ENCODE results near the gene PUS10. TPM values are rescaled to one million over a fixed set of nuclear protein-coding genes. Genes with fewer than 3 reads are reported as not detected.
"Not testable (repeated sequence)": the region's sequence is repeated elsewhere in the genome, so short reads cannot be mapped to it uniquely, and the experiment has no call there.

The PUS10 gene
- total and polyA plus RNA-seq, 2 experiments from 2014 or later = 2.2 to 2.5 TPM

- not testable (repeated sequence) for H3K4me2 ChIP-seq, ATAC-seq
Observed at GRCh38 chr2:61012303-61012702, 5.8 kb downstream of the PUS10 start.

GRCh38 chr2:61011678-61012077 lies 6.4 kb downstream of the PUS10 start:
- Mint-ChIP-seq H3K9me3 (no peaks in the 10 kb centered on the region), H3K4me3 (no peak overlapping the region), H3K27ac (no peak overlapping the region), H3K4me1 (peaks cover 6% of the 10 kb centered on the region), H3K27me3 (ENCODE audit: insufficient read depth, low read depth, poor library complexity) (no peaks in the 10 kb centered on the region), H3K36me3 (ENCODE audit: low read depth) (no peaks in the 10 kb centered on the region)
- Histone ChIP-seq H3K36me3 (ENCODE audit: insufficient read depth) (no peaks in the 10 kb centered on the region), H3F3A (replicated peaks; ENCODE audit: low read depth) (no peaks in the 10 kb centered on the region), H3K9me2 (ENCODE audit: insufficient read depth) (no peaks in the 10 kb centered on the region), H3K27ac (ENCODE audit: low read depth) (no peak overlapping the region), H3K4me2 (no peak overlapping the region), H3K27me3 (ENCODE audit: insufficient read depth) (no peaks in the 10 kb centered on the region), H3K4me1 (ENCODE audit: insufficient read depth) (peaks cover 5% of the 10 kb centered on the region; the same call in 1 of the 2 replicates), H3K79me2 (replicated peaks; ENCODE audit: insufficient read depth) (no peaks in the 10 kb centered on the region), H4K20me1 (replicated peaks; ENCODE audit: insufficient read depth) (no peaks in the 10 kb centered on the region), H2AFZ (no peak overlapping the region), H3K4me3 (no peak overlapping the region)
- TF ChIP-seq ZNF462 (CRISPR knock-in tag; IDR thresholded peaks at IDR 0.05) = no peak
- TF ChIP-seq STAT1 (IDR thresholded peaks at IDR 0.05; ENCODE audit: unreplicated experiment) = no peak
- no peak for TF ChIP-seq ZNF331 (CRISPR knock-in tag; IDR thresholded peaks at IDR 0.05; ENCODE audit: low read depth)
- no peak for TF ChIP-seq JUNB (IDR thresholded peaks at IDR 0.05; ENCODE audit: unreplicated experiment)
- TF ChIP-seq REST (IDR thresholded peaks at IDR 0.05; ENCODE audit: unreplicated experiment) = no peak
- no peak for TF ChIP-seq POLR2AphosphoS5 (IDR thresholded peaks at IDR 0.05; ENCODE audit: low read depth)
- TF ChIP-seq ZNF114 (CRISPR knock-in tag; IDR thresholded peaks at IDR 0.05) = no peak
- no peak for TF ChIP-seq ETS1 (IDR thresholded peaks at IDR 0.05)
- no peak for TF ChIP-seq CTCF (conservative IDR thresholded peaks at IDR 0.05; ENCODE audit: low read depth in 2 of 2)
- no peak for TF ChIP-seq EZH2 (IDR thresholded peaks at IDR 0.05; ENCODE audit: low read depth, unreplicated experiment)
- ATAC-seq (no peak), DNase-seq (ENCODE audit: low spot score) (no peak)

More at GRCh38 chr2:61012303-61012702, 5.8 kb downstream of the PUS10 start:
- not testable (repeated sequence) for H2AFZ ChIP-seq; H3K4me3 Mint-ChIP-seq; H3K27me3 ChIP-seq (ENCODE audit: insufficient read depth); H3K36me3 ChIP-seq (ENCODE audit: insufficient read depth); H3K36me3 Mint-ChIP-seq (ENCODE audit: low read depth); H3K27me3 Mint-ChIP-seq (ENCODE audit: insufficient read depth, low read depth, poor library complexity); H3F3A ChIP-seq (replicated peaks; ENCODE audit: low read depth); H3K79me2 ChIP-seq (replicated peaks; ENCODE audit: insufficient read depth); H3K4me1 ChIP-seq (ENCODE audit: insufficient read depth); H3K9me2 ChIP-seq (ENCODE audit: insufficient read depth); H3K27ac ChIP-seq (ENCODE audit: low read depth); H3K27ac Mint-ChIP-seq; H3K4me3 ChIP-seq; DNase-seq (ENCODE audit: low spot score); H4K20me1 ChIP-seq (replicated peaks; ENCODE audit: insufficient read depth); H3K4me1 Mint-ChIP-seq; H3K9me3 Mint-ChIP-seq
